Measurements from ENCODE around the gene ZNF480.
"Not testable (repeated sequence)": the region's sequence is repeated elsewhere in the genome, so short reads cannot be mapped to it uniquely, and the experiment has no call there.

The ZNF480 gene

DNA sequence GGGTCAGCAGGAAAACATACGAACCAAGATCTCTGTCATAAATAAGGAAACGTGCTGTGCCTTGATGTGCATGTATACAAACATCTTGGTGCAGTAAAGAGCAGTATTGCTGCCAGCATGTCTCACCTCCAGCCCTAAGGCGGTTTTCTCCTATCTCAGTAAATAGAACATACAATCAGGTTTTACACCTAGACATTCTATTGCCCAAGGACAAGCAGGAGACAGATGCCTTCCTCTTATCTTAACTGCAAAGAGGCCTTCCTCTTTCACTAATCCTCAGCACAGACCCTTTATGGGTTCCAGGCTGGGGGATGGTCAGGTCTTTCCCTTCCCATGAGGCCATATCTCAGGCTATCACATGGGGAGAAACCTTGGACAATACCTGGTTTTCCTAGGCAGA lies 42.1 kb downstream of the ZNF480 start:
- DNase-seq = not testable (repeated sequence)

DNA sequence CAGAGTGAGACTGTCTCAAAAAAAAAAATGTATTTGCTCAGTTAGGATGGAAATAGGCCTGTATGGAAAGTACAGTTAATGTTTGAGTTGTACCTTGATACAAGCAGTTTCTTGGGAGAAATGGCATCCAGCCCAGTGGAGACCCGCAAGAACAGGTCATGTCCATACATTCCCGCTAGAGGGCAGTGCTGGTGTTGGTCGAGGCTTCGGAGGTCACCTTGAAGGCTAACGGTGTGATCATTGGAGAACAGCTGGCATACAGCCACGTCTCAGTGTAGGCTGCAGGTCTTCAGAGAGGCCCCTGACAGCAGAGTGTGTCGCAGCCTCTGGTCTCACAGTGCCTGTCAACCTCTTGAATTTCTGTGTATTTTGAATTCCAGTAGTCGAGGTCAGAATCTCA lies 46.6 kb downstream of the ZNF480 start:
- no peak for DNase-seq

- no peak for DNase-seq
These were observed 48.2 kb downstream of the ZNF480 start for GRCh38 chr19:52345162-52345561.

GRCh38 chr19:52351512-52351911 lies 54.5 kb downstream of the ZNF480 start:
- no peak for DNase-seq

GRCh38 chr19:52366414-52366824 lies 69.5 kb downstream of the ZNF480 start:
- no peak for DNase-seq

DNA sequence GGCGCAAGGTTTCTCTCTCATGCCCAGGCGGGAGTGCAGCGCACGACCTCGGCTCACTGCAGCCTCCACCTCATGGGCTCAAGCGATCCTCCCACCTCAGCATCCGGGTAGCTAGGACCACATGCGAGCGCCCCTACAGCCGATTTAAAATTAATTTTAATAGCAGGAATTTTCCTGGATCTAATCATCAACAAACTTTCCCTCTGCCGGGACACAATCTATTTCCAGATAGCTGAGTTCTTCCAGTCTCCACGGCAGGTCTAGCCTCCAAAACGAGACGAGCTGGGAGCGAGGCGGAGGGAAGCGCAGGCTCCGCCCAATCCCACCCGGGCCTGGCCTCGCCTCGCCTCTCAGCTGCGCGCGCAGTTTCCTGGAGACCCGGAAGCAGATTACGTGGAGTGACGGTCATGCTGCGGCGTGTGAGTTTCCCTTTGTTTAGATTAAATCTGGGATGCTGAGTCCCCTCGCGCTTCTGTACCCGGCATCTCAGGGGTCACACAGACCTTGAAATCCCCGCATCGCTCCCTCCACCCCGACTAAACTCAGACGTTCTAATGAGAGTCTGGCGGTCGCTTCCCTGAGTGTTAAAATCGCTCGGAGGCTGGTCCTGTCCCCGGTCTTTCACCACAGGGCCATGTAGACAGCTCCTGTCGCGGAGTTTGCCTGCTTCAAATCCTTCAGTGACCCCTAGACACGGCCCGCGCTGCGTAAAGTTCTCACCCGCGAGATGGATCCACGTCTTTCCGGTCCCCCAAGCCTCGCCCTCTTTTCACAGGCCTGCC lies 72.8 kb downstream of the ZNF480 start, which contains the start of gene ZNF880:
Gene ZNF880 (plus strand): TSS at position 365 of the 782 bp plus-strand sequence. CDS start 43 bp downstream, at position 408.
- DNase-seq = peak; percentile 62

DNA sequence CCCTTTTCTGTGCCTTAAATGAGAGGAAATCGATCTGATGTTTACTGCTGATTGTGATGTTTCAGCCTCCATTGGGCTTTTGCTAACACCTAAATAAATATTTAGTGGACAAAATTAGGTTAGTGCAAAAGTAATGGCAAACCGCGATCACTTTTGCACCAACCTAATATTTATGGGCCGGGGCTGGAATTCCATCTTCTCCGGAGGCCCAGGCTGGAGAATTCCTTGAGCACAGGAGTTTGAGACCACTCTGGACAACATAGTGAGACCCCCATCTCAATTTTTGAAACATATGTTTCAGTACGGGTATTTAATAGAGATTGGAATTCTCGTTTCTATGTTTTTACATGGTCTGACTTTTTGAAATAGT lies 73.4 kb downstream of the ZNF480 start:
- no peak for DNase-seq
